ENCODE results near the gene MROH2A.
A peak's percentile ranks its signal among the peaks of the same experiment; 100 is the strongest.

The MROH2A gene

GRCh38 chr2:233840520-233840919, 62.4 kb downstream of the MROH2A start:
- ChIA-PET POLR2A (ENCODE audit: low non-redundant PET) (no interaction called here), CTCF (no interaction called here)
- TF ChIP-seq CTCF (conservative IDR thresholded peaks at IDR 0.05; ENCODE audit: low read depth) = no peak

GRCh38 chr2:233841183-233841582, 63.1 kb downstream of the MROH2A start:
- ChIA-PET POLR2A (ENCODE audit: low non-redundant PET) (no interaction called here), CTCF (no interaction called here)
- TF ChIP-seq CTCF (conservative IDR thresholded peaks at IDR 0.05; ENCODE audit: low read depth) = no peak
- no peak for DNase-seq (ENCODE audit: low spot score)
- H3K27ac ChIP-seq = no peak overlapping the region

More at GRCh38 chr2:233840520-233840919, 62.4 kb downstream of the MROH2A start:
- H3K27ac ChIP-seq = no peak overlapping the region
- DNase-seq (ENCODE audit: low spot score) = no peak

GRCh38 chr2:233844064-233844807, 66.1 kb downstream of the MROH2A start:
- H3K27ac ChIP-seq = no peak overlapping the region
- POLR2A ChIA-PET (ENCODE audit: low non-redundant PET) = interaction anchor here (0.7 kb wide), 1 partner anchor 1445 kb away, joined by 3 read pairs; no protein-coding TSS in a partner anchor
- CTCF ChIA-PET = interaction anchor here (0.6 kb wide), 1 partner anchor 18 kb away, joined by 4 read pairs; no protein-coding TSS in a partner anchor
- DNase-seq (ENCODE audit: low spot score) = no peak
- TF ChIP-seq CTCF (conservative IDR thresholded peaks at IDR 0.05; ENCODE audit: low read depth) = no peak

GRCh38 chr2:233844836-233845235, 66.7 kb downstream of the MROH2A start:
- POLR2A ChIA-PET (ENCODE audit: low non-redundant PET) = interaction anchor here (0.7 kb wide), 1 partner anchor 1446 kb away, joined by 3 read pairs; no protein-coding TSS in a partner anchor
- H3K27ac ChIP-seq = peak overlapping the region; percentile 13; the same call in 1 of the 2 replicates
- CTCF ChIA-PET = interaction anchor here (0.6 kb wide), 1 partner anchor 18 kb away, joined by 4 read pairs; no protein-coding TSS in a partner anchor

GRCh38 chr2:233845301-233846060, 67.4 kb downstream of the MROH2A start:
- CTCF ChIA-PET = no interaction called here
- POLR2A ChIA-PET (ENCODE audit: low non-redundant PET) = no interaction called here
- no peak for DNase-seq (ENCODE audit: low spot score)
- peak overlapping the region; percentile 13; the same call in 1 of the 2 replicates for H3K27ac ChIP-seq
- TF ChIP-seq CTCF (conservative IDR thresholded peaks at IDR 0.05; ENCODE audit: low read depth) = no peak

More at GRCh38 chr2:233844836-233845235, 66.7 kb downstream of the MROH2A start:
- DNase-seq (ENCODE audit: low spot score) = no peak
- TF ChIP-seq CTCF (conservative IDR thresholded peaks at IDR 0.05; ENCODE audit: low read depth) = no peak

- no peak for DNase-seq (ENCODE audit: low spot score)
- TF ChIP-seq CTCF (conservative IDR thresholded peaks at IDR 0.05; ENCODE audit: low read depth) = no peak
- peak overlapping the region; percentile 10; the same call in 1 of the 2 replicates for H3K27ac ChIP-seq
- CTCF ChIA-PET = no interaction called here
- POLR2A ChIA-PET (ENCODE audit: low non-redundant PET) = no interaction called here
Observed at GRCh38 chr2:233846387-233847247, 68.5 kb downstream of the MROH2A start.

Data from RWPE1 (cell line).